Measurements from ENCODE around the gene MLX. TPM values are rescaled to one million over a fixed set of nuclear protein-coding genes. Genes with fewer than 3 reads are reported as not detected.
"Not testable (repeated sequence)": the region's sequence is repeated elsewhere in the genome, so short reads cannot be mapped to it uniquely, and the experiment has no call there.

MLX gene
- total RNA-seq, 1 experiment from 2014 or later, result 42.4 TPM

DNA sequence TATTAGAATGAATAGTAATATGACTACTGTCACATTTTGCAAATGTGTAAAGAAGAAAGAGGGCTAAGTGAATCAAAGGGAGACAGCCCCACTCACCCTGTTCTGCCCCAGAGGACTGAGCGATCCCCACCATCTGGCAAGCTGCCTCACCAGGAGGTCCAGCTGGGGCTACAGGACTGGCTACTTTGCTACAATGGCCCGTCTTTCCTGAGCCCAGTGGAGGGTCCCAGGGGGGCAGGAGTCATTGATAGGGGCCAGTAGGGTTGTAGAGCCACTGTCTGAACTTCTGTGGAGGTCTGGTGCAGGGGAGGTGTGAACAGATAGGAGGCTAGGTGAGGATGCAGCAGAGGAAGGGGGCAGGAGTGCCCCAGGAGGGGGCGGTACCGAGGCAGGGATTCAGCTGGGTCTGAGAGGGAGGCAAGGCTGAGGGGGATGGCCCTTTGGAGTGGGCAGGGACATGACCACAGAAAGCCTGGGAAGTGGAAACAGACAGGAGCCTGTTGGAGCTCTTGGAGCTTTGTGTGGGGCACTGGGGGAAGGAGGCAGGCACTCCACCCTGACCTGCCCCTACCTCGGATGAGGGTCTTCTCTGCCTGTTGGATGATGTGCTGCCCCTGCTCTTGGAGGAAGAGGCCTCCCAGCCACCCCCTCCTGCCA, 10.8 kb upstream of the MLX start:
- peak overlapping the region; percentile 89 for H3K4me2 ChIP-seq (ENCODE audit: low read depth, low read length, poor library complexity, severe bottlenecking)
- H3K9me3 ChIP-seq (ENCODE audit: low read length); H3K79me2 ChIP-seq (ENCODE audit: low read length); H3K27me3 ChIP-seq (ENCODE audit: low read length); H3K36me3 ChIP-seq (ENCODE audit: insufficient read depth, low read length); H2AFZ ChIP-seq (ENCODE audit: low read length); H3K9me2 ChIP-seq (replicated peaks; ENCODE audit: insufficient read depth, low read length); DNase-seq; H4K20me1 ChIP-seq (ENCODE audit: insufficient read depth, low read depth, low read length): not testable (repeated sequence)
- peak overlapping the region; percentile 66; the same call in 1 of the 2 replicates for H3K27ac ChIP-seq (ENCODE audit: low read length)
- peaks cover 22% of the 10 kb centered on the region for H3K4me1 ChIP-seq (ENCODE audit: low read length)
- H3K4me3 ChIP-seq (ENCODE audit: low read length), result peak overlapping the region; percentile 83; the same call in 1 of the 2 replicates
- peak overlapping the region; percentile 89; the same call in 1 of the 2 replicates for H3K9ac ChIP-seq (ENCODE audit: low read length)

DNA sequence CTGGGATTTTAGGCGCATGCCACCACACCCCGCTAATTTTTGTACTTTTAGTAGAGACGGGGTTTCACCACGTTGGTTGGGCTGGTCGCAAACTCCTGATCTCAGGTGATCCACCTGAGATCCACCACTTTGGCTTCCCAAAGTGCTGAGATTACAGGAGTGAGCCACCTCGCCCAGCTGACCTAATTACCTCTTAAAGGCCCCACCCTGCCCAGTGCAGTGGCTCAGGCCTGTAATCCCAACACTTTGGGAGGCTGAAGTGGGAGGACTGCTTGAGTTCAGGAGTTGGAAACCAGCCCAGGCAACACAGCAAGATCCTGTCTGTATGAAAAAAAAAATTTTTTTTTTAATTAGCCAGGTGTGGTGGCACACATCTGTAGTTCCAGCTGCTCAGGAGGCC, 7.8 kb upstream of the MLX start:
- H3K79me2 ChIP-seq (ENCODE audit: low read length), result peaks cover 33% of the 10 kb centered on the region
- H3K36me3 ChIP-seq (ENCODE audit: insufficient read depth, low read length), result no peaks in the 10 kb centered on the region
- no peaks in the 10 kb centered on the region for H3K9me2 ChIP-seq (replicated peaks; ENCODE audit: insufficient read depth, low read length)
- H3K9me3 ChIP-seq (ENCODE audit: low read length), result no peaks in the 10 kb centered on the region
- DNase-seq, result no peak
- peaks cover 33% of the 10 kb centered on the region for H3K4me1 ChIP-seq (ENCODE audit: low read length)
- H2AFZ ChIP-seq (ENCODE audit: low read length), result no peak overlapping the region
- H3K27me3 ChIP-seq (ENCODE audit: low read length), result no peaks in the 10 kb centered on the region
- H3K27ac ChIP-seq (ENCODE audit: low read length), result no peak overlapping the region
- H3K4me3 ChIP-seq (ENCODE audit: low read length), result no peak overlapping the region
- H3K9ac ChIP-seq (ENCODE audit: low read length), result no peak overlapping the region
- H3K4me2 ChIP-seq (ENCODE audit: low read depth, low read length, poor library complexity, severe bottlenecking), result no peak overlapping the region
- H4K20me1 ChIP-seq (ENCODE audit: insufficient read depth, low read depth, low read length), result no peaks in the 10 kb centered on the region

DNA sequence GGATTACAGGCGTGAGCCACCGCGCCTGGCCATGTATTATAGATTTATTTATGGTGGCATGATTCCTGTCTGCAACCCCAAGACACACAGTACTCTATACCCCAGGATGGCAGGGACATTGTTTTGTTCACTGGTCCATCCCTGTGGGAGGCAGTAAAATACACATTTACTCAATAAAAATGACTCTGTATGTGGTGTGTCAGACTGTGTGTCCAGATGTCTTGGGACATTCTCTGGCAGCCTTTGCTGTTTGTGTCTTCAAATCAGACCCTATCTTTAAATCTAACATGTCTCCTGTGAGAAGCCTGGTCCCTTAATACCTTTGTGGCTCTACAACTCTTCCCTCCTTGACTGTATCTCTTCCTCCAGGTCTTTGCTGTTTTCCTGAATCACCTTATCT, 6.7 kb upstream of the MLX start:
- no peak for DNase-seq
- no peaks in the 10 kb centered on the region for H4K20me1 ChIP-seq (ENCODE audit: insufficient read depth, low read depth, low read length)
- H3K27me3 ChIP-seq (ENCODE audit: low read length), result no peaks in the 10 kb centered on the region
- peaks cover 30% of the 10 kb centered on the region for H3K4me1 ChIP-seq (ENCODE audit: low read length)
- H3K4me3 ChIP-seq (ENCODE audit: low read length), result no peak overlapping the region
- H3K36me3 ChIP-seq (ENCODE audit: insufficient read depth, low read length), result peaks cover 2% of the 10 kb centered on the region; the same call in 1 of the 2 replicates
- H3K27ac ChIP-seq (ENCODE audit: low read length), result no peak overlapping the region
- H3K4me2 ChIP-seq (ENCODE audit: low read depth, low read length, poor library complexity, severe bottlenecking), result no peak overlapping the region
- H3K9ac ChIP-seq (ENCODE audit: low read length), result no peak overlapping the region
- no peaks in the 10 kb centered on the region for H3K9me2 ChIP-seq (replicated peaks; ENCODE audit: insufficient read depth, low read length)
- H3K9me3 ChIP-seq (ENCODE audit: low read length), result no peaks in the 10 kb centered on the region
- H2AFZ ChIP-seq (ENCODE audit: low read length), result no peak overlapping the region
- peaks cover 33% of the 10 kb centered on the region for H3K79me2 ChIP-seq (ENCODE audit: low read length)

DNA sequence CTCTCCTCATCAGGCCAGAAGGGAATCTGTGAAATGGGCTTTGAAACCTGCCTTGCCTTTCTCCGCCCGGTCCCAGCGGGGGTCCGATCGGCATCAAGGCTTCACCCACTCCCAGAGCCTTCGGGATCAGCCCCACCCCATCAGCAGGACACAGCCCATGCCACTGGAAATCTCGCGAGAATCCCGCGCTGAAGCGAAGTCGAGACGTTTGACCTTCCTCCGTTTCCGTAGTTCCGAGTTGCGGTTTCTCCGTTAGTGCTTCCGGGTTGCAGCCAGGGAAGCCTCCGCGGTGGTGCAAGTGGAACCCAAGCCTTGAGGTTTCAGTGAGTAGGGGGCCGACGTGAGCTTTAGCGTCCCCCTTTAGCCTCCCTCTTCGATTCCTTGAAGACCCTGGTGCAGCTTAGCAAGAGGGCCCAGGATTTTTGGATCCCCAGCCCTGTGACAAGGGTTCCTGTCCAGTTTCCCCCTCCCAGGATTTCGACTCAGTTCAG, 5.0 kb upstream of the MLX start, which contains the start of gene COASY:
COASY (plus strand) TSS at position 252 of the 491 bp plus-strand sequence. CDS start 475 bp downstream, outside the sequence.
- Histone ChIP-seq H3K4me2 (ENCODE audit: low read depth, low read length, poor library complexity, severe bottlenecking) (peak within 1 kb of the TSS; percentile 93), H3K9ac (ENCODE audit: low read length) (peak within 1 kb of the TSS; percentile 96), H3K27ac (ENCODE audit: low read length) (peak within 1 kb of the TSS; percentile 69), H3K79me2 (ENCODE audit: low read length) (peaks cover 31% of the 10 kb centered on the region), H2AFZ (ENCODE audit: low read length) (peak within 1 kb of the TSS; percentile 87), H3K36me3 (ENCODE audit: insufficient read depth, low read length) (peaks cover 15% of the 10 kb centered on the region; the same call in 1 of the 2 replicates), H3K9me3 (ENCODE audit: low read length) (no peaks in the 10 kb centered on the region), H4K20me1 (ENCODE audit: insufficient read depth, low read depth, low read length) (no peaks in the 10 kb centered on the region), H3K4me1 (ENCODE audit: low read length) (peaks cover 27% of the 10 kb centered on the region), H3K27me3 (ENCODE audit: low read length) (no peaks in the 10 kb centered on the region), H3K9me2 (replicated peaks; ENCODE audit: insufficient read depth, low read length) (no peaks in the 10 kb centered on the region), H3K4me3 (ENCODE audit: low read length) (peak within 1 kb of the TSS; percentile 91)
- DNase-seq, result peak; percentile 98

DNA sequence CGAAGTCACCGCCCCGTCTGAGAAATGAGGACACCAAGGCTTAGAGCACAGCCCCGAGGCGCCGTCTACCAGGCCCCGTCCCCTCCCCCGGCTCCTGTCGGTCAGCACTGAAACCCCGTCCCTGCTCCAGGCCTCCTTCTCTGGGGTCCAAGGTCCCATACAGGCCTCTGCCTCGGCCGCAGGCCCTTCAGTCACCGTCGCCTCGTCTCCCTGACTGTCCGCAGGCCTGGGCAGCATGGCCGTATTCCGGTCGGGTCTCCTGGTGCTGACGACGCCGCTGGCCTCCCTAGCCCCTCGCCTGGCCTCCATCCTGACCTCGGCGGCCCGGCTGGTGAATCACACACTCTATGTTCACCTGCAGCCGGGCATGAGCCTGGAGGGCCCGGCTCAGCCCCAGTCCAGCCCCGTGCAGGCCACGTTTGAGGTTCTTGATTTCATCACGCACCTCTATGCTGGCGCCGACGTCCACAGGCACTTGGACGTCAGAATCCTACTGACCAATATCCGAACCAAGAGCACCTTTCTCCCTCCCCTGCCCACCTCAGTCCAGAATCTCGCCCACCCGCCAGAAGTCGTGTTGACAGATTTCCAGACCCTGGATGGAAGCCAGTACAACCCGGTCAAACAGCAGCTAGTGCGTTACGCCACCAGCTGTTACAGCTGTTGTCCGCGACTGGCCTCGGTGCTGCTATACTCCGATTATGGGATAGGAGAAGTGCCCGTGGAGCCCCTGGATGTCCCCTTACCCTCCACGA, 4.3 kb upstream of the MLX start:
- H3K27me3 ChIP-seq (ENCODE audit: low read length), result no peaks in the 10 kb centered on the region
- peaks cover 37% of the 10 kb centered on the region for H3K79me2 ChIP-seq (ENCODE audit: low read length)
- no peaks in the 10 kb centered on the region for H3K9me2 ChIP-seq (replicated peaks; ENCODE audit: insufficient read depth, low read length)
- peaks cover 28% of the 10 kb centered on the region for H3K4me1 ChIP-seq (ENCODE audit: low read length)
- H3K27ac ChIP-seq (ENCODE audit: low read length), result peak overlapping the region; percentile 69
- H3K9ac ChIP-seq (ENCODE audit: low read length), result peak overlapping the region; percentile 96
- H2AFZ ChIP-seq (ENCODE audit: low read length), result no peak overlapping the region; the same call in 1 of the 2 replicates
- peak overlapping the region; percentile 91 for H3K4me3 ChIP-seq (ENCODE audit: low read length)
- peaks cover 15% of the 10 kb centered on the region; the same call in 1 of the 2 replicates for H3K36me3 ChIP-seq (ENCODE audit: insufficient read depth, low read length)
- DNase-seq, result peak; percentile 55
- no peaks in the 10 kb centered on the region for H4K20me1 ChIP-seq (ENCODE audit: insufficient read depth, low read depth, low read length)
- H3K4me2 ChIP-seq (ENCODE audit: low read depth, low read length, poor library complexity, severe bottlenecking), result peak overlapping the region; percentile 93
- no peaks in the 10 kb centered on the region for H3K9me3 ChIP-seq (ENCODE audit: low read length)

DNA sequence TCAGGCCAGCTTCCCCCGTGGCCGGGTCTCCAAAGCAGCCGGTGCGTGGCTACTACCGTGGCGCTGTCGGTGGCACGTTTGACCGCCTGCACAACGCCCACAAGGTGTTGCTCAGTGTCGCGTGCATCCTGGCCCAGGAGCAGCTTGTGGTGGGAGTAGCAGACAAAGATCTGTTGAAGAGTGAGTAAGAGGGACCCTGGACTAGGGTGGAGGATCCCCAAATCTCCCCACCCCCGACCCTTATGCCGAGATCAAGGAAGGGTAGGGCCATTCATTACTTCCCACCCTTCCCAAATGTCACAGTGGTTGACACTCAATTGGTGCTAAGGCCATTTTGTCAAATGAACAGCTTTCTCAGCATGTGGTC, 3.8 kb upstream of the MLX start:
- H3K27me3 ChIP-seq (ENCODE audit: low read length), result no peaks in the 10 kb centered on the region
- DNase-seq, result peak; percentile 69
- H3K79me2 ChIP-seq (ENCODE audit: low read length), result peaks cover 41% of the 10 kb centered on the region
- H3K27ac ChIP-seq (ENCODE audit: low read length), result peak overlapping the region; percentile 69; the same call in 1 of the 2 replicates
- peaks cover 15% of the 10 kb centered on the region; the same call in 1 of the 2 replicates for H3K36me3 ChIP-seq (ENCODE audit: insufficient read depth, low read length)
- H3K9ac ChIP-seq (ENCODE audit: low read length), result peak overlapping the region; percentile 96
- H3K4me1 ChIP-seq (ENCODE audit: low read length), result peaks cover 33% of the 10 kb centered on the region
- no peaks in the 10 kb centered on the region for H3K9me3 ChIP-seq (ENCODE audit: low read length)
- H3K4me2 ChIP-seq (ENCODE audit: low read depth, low read length, poor library complexity, severe bottlenecking), result peak overlapping the region; percentile 93
- H4K20me1 ChIP-seq (ENCODE audit: insufficient read depth, low read depth, low read length), result no peaks in the 10 kb centered on the region
- peak overlapping the region; percentile 91 for H3K4me3 ChIP-seq (ENCODE audit: low read length)
- no peaks in the 10 kb centered on the region for H3K9me2 ChIP-seq (replicated peaks; ENCODE audit: insufficient read depth, low read length)
- no peak overlapping the region for H2AFZ ChIP-seq (ENCODE audit: low read length)

DNA sequence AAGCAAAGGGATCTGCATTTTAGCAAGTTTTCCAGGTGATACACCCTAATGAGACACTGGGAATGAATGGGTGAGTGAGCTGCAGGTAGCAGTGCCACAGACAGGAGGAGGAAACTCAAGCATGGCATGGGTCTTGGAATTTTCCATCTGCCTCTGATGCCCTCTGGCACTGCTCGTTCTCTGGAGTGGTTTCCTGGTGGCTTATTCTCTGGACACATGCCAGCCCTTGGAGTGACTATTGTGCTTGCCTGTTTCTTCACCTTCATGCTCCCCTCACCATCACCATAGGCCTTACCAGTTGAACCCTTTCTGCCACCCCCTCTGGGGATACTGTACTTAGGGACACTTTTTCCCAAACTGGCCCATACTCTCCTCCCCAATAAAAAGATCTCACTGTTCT, 3.4 kb upstream of the MLX start:
- Histone ChIP-seq H3K36me3 (ENCODE audit: insufficient read depth, low read length) (peaks cover 15% of the 10 kb centered on the region; the same call in 1 of the 2 replicates), H3K4me2 (ENCODE audit: low read depth, low read length, poor library complexity, severe bottlenecking) (peak overlapping the region; percentile 93), H3K27me3 (ENCODE audit: low read length) (no peaks in the 10 kb centered on the region), H3K79me2 (ENCODE audit: low read length) (peaks cover 45% of the 10 kb centered on the region), H3K9ac (ENCODE audit: low read length) (peak overlapping the region; percentile 96), H3K4me1 (ENCODE audit: low read length) (peaks cover 37% of the 10 kb centered on the region), H3K27ac (ENCODE audit: low read length) (no peak overlapping the region), H3K4me3 (ENCODE audit: low read length) (peak overlapping the region; percentile 91), H4K20me1 (ENCODE audit: insufficient read depth, low read depth, low read length) (no peaks in the 10 kb centered on the region), H3K9me3 (ENCODE audit: low read length) (no peaks in the 10 kb centered on the region), H3K9me2 (replicated peaks; ENCODE audit: insufficient read depth, low read length) (no peaks in the 10 kb centered on the region), H2AFZ (ENCODE audit: low read length) (no peak overlapping the region)
- DNase-seq, result no peak

DNA sequence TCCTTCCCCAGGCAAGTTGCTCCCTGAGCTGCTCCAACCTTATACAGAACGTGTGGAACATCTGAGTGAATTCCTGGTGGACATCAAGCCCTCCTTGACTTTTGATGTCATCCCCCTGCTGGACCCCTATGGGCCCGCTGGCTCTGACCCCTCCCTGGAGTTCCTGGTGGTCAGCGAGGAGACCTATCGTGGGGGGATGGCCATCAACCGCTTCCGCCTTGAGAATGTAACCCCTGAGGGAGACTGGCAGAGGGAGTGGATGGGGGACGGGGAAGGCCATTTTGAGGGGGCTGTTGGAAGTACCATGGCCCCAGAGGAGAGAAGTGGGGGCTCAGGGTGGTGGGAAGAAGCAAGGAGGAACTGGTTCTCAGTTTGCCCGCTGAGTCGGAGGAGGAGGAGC, 3.0 kb upstream of the MLX start:
- H3K36me3 ChIP-seq (ENCODE audit: insufficient read depth, low read length), result peaks cover 15% of the 10 kb centered on the region; the same call in 1 of the 2 replicates
- H3K4me1 ChIP-seq (ENCODE audit: low read length), result peaks cover 39% of the 10 kb centered on the region
- H3K27ac ChIP-seq (ENCODE audit: low read length), result no peak overlapping the region
- H4K20me1 ChIP-seq (ENCODE audit: insufficient read depth, low read depth, low read length), result no peaks in the 10 kb centered on the region
- H2AFZ ChIP-seq (ENCODE audit: low read length), result no peak overlapping the region
- H3K27me3 ChIP-seq (ENCODE audit: low read length), result no peaks in the 10 kb centered on the region
- H3K79me2 ChIP-seq (ENCODE audit: low read length), result peaks cover 48% of the 10 kb centered on the region
- no peaks in the 10 kb centered on the region for H3K9me3 ChIP-seq (ENCODE audit: low read length)
- H3K9ac ChIP-seq (ENCODE audit: low read length), result peak overlapping the region; percentile 96
- DNase-seq, result no peak
- peak overlapping the region; percentile 93 for H3K4me2 ChIP-seq (ENCODE audit: low read depth, low read length, poor library complexity, severe bottlenecking)
- no peaks in the 10 kb centered on the region for H3K9me2 ChIP-seq (replicated peaks; ENCODE audit: insufficient read depth, low read length)
- peak overlapping the region; percentile 91; the same call in 1 of the 2 replicates for H3K4me3 ChIP-seq (ENCODE audit: low read length)

Data from Karpas-422 (cell line).